ENCODE measurements around the gene COL2A1.

DNA sequence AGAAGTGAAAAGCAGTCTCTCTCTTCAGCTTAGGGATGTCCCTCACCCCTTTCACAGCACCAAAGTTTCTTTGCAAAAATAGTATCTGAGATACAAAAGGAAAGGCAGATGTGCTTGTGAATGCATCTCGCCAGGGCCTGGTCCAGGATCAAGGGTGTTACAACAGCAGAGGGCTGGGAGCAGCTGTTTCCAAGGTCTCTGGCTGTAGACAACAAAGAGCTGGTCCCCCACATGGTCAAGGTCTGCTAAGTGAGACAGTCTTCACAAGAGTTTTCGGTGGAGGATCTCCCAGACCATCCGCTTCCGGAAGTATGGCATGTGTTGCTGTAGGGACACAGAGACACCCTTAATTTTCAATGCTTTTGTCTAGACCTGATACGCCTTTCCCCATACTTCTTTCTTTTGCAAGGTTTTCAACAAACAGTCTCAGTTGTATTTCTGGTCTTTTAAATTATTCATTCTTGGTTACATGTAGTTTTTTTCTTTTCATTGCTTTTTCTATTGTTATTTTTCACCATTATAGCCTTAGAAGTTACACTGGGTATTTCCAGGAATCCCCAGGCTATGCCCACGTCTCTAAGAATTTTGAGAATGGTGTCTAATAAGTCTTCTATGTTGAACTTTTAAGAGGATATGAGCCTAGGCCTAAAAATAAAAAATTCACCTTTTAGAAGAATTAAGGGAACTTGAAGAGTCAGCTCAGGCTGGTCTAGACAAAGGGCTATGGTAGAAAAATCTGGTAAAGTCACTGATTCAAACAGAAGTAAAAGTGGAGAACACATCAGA lies 41.0 kb upstream of the COL2A1 start:
- TF ChIP-seq, protein P1, sequence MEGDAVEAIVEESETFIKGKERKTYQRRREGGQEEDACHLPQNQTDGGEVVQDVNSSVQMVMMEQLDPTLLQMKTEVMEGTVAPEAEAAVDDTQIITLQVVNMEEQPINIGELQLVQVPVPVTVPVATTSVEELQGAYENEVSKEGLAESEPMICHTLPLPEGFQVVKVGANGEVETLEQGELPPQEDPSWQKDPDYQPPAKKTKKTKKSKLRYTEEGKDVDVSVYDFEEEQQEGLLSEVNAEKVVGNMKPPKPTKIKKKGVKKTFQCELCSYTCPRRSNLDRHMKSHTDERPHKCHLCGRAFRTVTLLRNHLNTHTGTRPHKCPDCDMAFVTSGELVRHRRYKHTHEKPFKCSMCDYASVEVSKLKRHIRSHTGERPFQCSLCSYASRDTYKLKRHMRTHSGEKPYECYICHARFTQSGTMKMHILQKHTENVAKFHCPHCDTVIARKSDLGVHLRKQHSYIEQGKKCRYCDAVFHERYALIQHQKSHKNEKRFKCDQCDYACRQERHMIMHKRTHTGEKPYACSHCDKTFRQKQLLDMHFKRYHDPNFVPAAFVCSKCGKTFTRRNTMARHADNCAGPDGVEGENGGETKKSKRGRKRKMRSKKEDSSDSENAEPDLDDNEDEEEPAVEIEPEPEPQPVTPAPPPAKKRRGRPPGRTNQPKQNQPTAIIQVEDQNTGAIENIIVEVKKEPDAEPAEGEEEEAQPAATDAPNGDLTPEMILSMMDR (IDR thresholded peaks at IDR 0.05) = no peak
- TF ChIP-seq POLR2AphosphoS5 (IDR thresholded peaks at IDR 0.05) (no peak), EP300 (IDR thresholded peaks at IDR 0.05) (no peak)
